Middle frontal gyrus (tissue), 1 donor: ENCODE measurements around the gene NNAT.

Source experiments
- DNase-seq: peaks from one replicate; pipeline ENCODE4 v3.0.0-alpha.2; 2015; ENCODE audit warnings: low spot score; ENCODE audit errors: extremely low spot score

The NNAT gene

GRCh38 chr20:37523911-37524700, 3.1 kb downstream of the NNAT start:
- DNase-seq = no peak

GRCh38 chr20:37524859-37525708, 4.0 kb downstream of the NNAT start:
- no peak for DNase-seq

DNA sequence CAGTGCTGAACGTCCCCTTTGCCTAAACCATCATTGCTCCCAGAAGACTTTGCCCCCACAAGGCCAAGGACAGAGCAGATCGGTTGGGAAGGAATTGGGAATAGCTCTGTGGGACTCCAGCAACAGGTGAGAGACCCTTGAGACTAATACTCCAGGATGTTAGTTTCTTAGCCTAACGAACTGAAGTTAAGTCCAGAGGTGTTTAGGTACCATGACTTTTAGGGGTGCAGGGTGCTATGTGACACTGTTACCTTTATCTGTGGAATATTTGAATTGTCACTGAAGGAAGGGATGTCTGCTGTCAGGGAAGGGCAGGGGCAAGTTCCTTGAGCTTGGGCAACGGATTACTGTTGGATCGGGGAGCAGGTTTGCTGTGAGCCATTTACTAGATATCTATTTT, 4.8 kb downstream of the NNAT start:
- no peak for DNase-seq

DNA sequence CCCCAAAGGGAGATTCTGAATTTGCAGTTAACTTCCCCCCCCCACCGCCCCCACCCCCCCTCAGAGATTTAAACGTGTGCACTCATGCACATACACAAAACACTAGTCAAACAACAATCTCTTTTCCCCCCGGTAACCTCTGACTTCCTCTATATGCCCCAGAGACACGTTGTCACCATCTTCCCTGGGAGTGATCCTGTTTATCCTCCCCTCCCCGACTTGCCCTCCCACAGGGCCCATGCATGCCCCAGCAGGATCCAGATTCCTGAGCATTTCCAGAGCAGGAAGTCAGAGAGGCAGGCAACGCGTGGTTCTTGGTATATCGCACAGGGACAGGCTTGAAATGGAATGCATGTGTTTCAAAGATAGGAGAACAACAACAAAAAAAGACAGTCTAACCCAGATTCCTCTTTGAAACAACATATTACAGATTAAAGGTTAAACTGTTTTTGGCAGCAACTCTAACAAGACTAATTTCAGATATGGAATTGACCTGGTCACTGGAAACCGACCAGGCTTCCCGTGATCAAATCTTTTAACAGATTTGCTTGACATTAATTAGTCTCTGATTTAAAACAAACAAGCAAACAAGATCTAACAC, 5.3 kb downstream of the NNAT start:
- DNase-seq = no peak

DNA sequence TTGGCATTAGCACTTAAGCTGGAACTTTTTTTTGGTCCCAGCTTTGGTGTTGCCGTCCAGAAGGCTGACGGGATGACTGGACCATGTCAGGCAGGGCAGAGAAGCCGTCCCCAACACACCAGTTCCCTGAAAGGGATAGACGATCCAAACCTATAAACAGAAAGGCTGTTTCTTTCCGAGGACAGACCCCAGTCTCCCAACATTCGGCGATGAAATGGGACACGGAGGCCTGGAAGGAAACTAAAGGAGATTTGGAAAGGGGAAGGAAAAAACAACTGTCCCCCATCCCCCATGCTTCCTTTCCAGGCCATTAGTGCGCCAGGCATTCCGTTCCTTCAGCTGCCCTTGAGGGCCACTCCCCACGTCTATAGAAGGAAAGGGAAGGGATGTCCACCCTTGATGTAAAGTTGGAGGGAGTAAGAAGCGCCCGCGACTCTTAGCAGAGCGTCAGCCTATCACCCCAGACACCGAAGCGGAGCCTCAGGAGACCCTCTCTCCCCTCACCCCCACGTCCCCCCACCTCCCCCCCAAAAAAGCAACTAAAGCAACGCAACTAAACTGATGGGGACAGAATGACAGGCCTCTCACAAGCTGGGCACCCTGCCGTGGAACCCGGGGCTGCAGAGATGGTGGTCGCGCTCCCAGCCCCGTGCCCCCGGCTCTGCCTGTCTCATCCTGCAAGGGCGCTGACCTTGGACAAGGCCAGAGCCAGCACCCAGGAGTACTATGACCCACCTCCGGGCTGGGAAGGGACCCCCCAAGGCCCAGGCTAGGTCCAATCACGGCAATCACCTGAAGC, 6.0 kb downstream of the NNAT start:
- DNase-seq = no peak

- peak; percentile 70 for DNase-seq
Observed at GRCh38 chr20:37527638-37528445, 6.8 kb downstream of the NNAT start, which contains the start of gene BLCAP. TSS of gene BLCAP (minus strand) at chr20:37527876. CDS start at chr20:37519174, 8,702 bp downstream.

DNA sequence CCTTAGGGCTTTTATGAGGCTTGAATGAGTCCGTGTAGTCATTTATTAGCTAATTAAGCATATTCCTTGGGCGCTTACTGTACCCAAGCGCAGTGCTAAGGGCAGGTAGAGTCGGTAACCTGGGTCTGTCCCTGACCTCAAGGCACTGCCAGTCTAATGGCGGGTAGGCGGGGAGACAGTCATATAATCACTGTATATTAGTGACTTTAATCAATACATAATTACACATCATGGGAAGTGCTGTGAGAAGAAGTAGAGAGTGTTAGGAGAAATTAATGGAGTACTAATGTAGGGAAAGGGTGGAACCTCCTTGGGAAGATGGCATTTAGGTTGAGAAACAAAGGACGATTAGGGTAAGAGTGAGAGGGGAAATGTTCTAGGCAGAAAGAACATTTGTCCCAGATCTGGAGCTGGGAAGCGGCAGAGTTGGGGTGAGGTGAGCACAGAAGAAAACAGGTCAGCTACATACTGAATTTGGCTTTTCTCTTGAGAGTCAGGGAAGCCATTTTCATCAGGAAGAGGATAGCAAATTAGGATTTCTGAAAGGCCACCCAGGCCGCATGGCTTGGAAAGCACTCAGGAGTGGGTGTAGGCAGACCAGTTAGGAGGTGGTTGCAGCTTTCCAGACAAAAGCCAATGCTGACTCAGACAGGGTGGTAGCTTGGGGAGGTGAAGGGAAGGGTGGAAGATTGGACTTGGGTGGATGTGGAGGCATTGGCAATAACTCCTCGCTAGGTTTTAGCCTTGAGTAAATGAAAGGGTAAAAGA, 7.6 kb downstream of the NNAT start:
- DNase-seq = no peak

GRCh38 chr20:37529214-37529967, 8.3 kb downstream of the NNAT start:
- DNase-seq = no peak

DNA sequence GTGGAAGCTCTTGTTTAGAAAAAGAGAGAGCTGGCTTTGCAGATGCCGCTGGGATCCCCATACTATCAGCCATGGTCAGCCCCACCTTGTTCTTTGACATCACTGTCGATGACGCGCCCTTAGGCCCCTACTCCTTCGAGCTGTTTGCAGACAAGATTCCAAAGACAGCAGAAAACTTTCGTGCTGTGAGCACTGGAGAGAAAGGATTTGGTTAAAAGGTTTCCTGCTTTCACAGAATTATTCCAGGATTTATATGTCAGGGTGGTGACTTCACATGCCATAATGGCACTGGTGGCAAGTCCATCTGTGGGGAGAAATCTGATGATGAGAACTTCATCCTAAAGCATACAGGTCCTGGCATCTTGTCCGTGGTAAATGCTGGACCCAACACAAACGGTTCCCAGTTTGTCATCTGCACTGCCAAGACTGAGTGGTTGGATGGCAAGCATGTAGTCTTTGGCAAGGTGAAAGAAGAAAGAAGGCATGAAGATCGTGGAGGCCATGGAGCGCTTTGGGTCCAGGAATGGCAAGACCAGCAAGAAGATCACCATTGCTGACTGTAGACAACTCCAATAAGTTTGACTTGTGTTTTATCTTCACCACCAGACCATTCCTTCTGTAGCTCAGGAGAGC, 9.0 kb downstream of the NNAT start:
- no peak for DNase-seq

GRCh38 chr20:37530696-37531095, 9.6 kb downstream of the NNAT start:
- DNase-seq = no peak

- no peak for DNase-seq
Observed at GRCh38 chr20:37531856-37532255, 10.8 kb downstream of the NNAT start.

DNA sequence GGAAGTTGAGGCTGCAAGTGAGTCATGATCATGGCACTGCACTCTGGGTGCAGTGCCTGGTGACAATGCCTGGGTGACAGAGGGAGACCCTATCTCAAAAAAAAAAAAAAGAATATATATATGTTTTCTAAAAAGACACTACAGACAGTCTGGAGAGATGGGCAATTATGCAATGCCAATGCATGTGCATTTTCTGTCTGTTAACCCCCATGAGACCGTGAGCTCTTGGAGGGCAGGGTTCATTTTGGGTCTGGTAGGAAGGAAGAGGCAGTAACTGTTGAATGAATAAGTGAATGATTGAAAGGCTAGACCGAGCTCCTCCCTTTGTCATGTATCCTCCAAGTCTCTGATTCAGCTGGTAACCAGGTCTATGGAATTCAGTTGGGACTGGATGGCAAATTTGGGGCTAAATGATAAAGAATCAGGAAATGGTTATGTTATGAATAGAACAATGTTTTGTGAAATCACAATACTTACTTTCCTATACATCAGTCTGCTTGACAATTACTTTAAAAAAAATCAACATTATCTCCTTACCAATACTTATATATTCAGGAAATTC, 12.2 kb downstream of the NNAT start:
- DNase-seq = no peak

DNA sequence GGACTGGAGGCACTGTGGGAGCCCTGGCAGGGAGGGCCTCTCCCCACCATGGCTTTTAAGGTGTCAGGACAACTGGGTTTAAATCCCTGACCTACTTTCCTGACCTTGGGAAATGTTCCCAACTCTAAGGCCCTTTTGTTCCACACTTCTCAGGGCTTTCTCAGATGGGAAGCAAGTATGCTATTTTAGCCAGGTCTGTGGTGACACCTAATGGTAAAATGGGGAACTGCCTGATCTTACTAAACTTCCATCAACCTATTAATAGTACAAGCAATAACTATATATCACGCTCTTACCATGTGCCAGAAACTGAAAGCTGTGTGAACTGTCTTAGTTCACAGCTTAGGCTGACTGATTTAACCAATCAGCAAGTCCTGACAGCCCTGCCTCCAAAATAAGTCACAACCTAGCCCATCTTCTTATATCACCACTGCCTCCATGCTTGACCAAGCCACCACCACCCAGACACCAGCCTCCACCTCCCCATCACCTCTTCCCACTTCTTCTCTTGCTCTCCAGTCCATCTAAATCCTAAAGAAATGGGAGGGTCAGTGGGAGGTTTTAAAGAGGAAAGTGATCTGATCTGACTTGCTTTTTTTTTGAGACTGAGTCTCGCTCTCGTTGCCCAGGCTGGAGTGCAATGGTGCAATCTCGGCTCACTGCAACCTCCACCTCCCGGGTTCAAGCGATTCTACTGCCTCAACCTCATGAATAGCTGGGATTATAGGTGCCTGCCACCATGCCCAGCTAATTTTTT, 13.5 kb downstream of the NNAT start:
- DNase-seq = peak; percentile 73

- DNase-seq = no peak
Observed at GRCh38 chr20:37535443-37536132, 14.5 kb downstream of the NNAT start.

- no peak for DNase-seq
Observed at GRCh38 chr20:37537505-37537904, 16.5 kb downstream of the NNAT start.

DNA sequence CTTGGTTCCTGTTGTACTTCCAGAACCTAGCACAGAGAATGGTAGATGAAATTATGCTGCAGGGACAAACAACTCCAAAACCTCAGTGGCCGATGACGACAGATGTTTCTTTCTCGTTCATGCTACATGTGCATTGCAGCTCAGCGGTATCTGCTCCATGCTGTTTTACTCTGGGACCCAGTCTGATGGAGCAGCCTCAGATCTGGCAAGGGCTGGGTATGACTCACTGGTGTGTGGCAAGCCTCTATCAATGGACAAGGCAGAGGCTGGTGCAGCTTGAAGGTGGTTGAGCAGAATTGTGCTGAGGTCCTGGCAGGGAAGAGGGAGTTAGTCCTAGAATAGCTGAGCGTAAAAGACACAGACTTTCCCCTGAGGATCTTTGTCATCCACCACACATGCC, 17.0 kb downstream of the NNAT start:
- DNase-seq = no peak

- no peak for DNase-seq
Observed at GRCh38 chr20:37539424-37539823, 18.4 kb downstream of the NNAT start.
